C4-2B (cell line): ENCODE results near the gene PLK2.

Experiments
- CTCF ChIP-seq: fragments of 450-650 bp; conservative IDR thresholded peaks from 2 replicates; pipeline ENCODE4 v1.5.1; 2017; ENCODE audit warnings: mild to moderate bottlenecking
- ZFX ChIP-seq: fragments of 450-650 bp; IDR thresholded peaks from 2 replicates; pipeline ENCODE4 v1.6.1; 2017

GRCh38 chr5:58412932-58413331 lies 47.0 kb downstream of the PLK2 start:
- TF ChIP-seq CTCF (no peak), ZFX (no peak)
